Lower leg skin (tissue), 4 donors: ENCODE results near the gene PDE6B. TPM values are rescaled to one million over a fixed set of nuclear protein-coding genes. Genes with fewer than 3 reads are reported as not detected.

Experiments used
- DNase-seq, 2 donors: peaks; one replicate each; pipeline ENCODE4 v3.0.0-alpha.2; 2019; ENCODE audit warnings: low spot score in 2 of 2
- H3K4me3 ChIP-seq: fragments of 200-600 bp; sonication (generic); 2 replicates; pipeline ENCODE4 v1.5.1; 2017; ENCODE audit warnings: mild to moderate bottlenecking, low read depth; ENCODE audit not compliant: poor library complexity, severe bottlenecking
- POLR2A ChIP-seq, 2 donors: fragments of 450-650 bp; IDR thresholded peaks; one replicate each; pipeline ENCODE4 v1.6.1; 2016 to 2017; ENCODE audit warnings: antibody characterized with exemption in 2 of 2, mild to moderate bottlenecking in 1 of 2, moderate library complexity in 1 of 2
- WGBS, 2 donors: methylation state at CpG; one replicate each; pipeline ENCODE4 v1.1.5; 2018; 5-methylcytosine and 5-hydroxymethylcytosine counted together
- intact Hi-C: fragments of 100-400 bp; cut with DNase I; formaldehyde crosslinking; loops from one replicate; pipeline ENCODE4 v1.15.0; 2023; ENCODE audit warnings: low total_unique reads
- total RNA-seq, 4 donors: library from RNA; depleted of rRNA; stranded (reverse); fragments of >200 nt; gene quantifications; one replicate each; pipeline ENCODE4 v1.1.0, GENCODE V29; 2016
- TF ChIP-seq, protein P1 (sequence below), 3 donors: fragments of 450-650 bp; IDR thresholded peaks; one replicate each; pipeline ENCODE4 v1.5.1; 2016; ENCODE audit warnings: antibody characterized with exemption in 3 of 3, mild to moderate bottlenecking in 3 of 3, moderate library complexity in 2 of 3

PDE6B gene
- total RNA-seq, 4 donors from 2014 or later = 0.59 to 1.5 TPM; not detected in 2

DNA sequence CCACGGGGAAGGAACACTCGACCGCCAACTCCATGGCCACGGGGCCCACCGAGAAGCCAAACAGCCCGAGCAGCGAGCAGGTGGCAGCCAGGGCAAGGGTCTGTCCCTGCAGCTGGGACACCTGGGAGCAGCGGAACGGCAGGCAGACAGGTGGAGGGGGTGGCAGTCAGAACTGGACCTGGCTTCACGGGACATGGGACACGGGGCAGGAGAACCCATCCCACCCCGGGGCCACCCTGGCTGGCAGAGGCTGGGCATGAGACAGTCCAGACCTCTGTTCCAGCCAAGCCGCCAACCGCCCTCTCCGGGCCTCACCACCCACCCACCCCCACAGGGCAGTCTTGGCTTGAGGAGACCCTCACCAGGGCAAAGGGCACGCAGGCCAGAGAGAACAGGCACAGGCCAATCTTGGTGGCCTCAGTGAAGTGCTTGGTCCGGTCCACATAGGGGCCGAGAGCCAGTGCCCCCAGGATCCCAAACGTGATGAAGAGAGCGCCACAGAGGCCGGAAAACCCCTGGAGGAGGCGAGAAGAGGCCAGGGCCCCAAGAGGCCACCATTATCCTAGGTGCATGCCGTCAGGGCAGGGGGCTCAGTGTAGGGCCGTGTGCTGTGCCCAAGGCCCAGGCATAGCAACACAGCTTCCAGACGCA, 58.0 kb downstream of the PDE6B start:
- no peak for TF ChIP-seq POLR2A (IDR thresholded peaks at IDR 0.05)
- TF ChIP-seq, protein P1, sequence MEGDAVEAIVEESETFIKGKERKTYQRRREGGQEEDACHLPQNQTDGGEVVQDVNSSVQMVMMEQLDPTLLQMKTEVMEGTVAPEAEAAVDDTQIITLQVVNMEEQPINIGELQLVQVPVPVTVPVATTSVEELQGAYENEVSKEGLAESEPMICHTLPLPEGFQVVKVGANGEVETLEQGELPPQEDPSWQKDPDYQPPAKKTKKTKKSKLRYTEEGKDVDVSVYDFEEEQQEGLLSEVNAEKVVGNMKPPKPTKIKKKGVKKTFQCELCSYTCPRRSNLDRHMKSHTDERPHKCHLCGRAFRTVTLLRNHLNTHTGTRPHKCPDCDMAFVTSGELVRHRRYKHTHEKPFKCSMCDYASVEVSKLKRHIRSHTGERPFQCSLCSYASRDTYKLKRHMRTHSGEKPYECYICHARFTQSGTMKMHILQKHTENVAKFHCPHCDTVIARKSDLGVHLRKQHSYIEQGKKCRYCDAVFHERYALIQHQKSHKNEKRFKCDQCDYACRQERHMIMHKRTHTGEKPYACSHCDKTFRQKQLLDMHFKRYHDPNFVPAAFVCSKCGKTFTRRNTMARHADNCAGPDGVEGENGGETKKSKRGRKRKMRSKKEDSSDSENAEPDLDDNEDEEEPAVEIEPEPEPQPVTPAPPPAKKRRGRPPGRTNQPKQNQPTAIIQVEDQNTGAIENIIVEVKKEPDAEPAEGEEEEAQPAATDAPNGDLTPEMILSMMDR (IDR thresholded peaks at IDR 0.05) = no peak
- no peak for DNase-seq
- intact Hi-C loops = no loop called here
- 69 to 75% methylated on average over 17 to 22 of the region's 25 CpGs for WGBS, 2 donors
- no peak overlapping the region for H3K4me3 ChIP-seq

DNA sequence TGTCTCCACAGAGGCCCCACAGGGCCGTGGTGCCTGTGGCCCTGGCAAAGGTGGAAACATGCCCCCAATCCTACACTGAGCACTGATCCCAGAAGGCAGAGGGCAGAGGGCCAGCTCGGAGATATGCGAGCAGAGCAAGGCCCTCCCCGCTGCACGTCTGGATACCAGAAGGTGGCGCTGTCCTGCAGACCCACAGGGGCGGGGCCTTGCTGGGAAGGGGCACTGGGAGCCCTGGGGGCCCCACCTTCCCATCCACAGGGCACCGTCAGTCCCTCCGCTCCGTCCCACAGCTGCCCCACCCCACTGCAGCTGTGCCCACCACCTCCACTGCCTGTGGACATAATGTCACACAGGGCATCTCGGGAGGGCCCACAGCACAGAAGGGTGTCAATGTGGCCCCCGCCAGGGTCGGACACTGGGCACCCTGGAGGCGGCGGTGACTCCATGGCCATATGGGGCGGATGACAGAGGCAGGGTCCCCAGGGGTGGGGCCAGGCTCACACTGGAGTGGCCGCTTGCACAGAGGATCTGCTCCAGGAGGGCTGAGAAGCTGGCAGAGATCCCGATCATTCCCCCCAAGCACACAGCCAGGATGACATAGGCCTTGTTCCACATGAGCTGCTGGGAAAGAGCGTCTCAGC, 58.7 kb downstream of the PDE6B start:
- 42 to 45% methylated on average over 14 to 15 of the region's 19 CpGs for WGBS, 2 donors
- H3K4me3 ChIP-seq = no peak overlapping the region
- no peak for DNase-seq
- no peak for TF ChIP-seq POLR2A (IDR thresholded peaks at IDR 0.05)
- TF ChIP-seq, protein P1 (IDR thresholded peaks at IDR 0.05) = peak in 1 of 3 donors; percentile 28
- intact Hi-C loops = no loop called here

DNA sequence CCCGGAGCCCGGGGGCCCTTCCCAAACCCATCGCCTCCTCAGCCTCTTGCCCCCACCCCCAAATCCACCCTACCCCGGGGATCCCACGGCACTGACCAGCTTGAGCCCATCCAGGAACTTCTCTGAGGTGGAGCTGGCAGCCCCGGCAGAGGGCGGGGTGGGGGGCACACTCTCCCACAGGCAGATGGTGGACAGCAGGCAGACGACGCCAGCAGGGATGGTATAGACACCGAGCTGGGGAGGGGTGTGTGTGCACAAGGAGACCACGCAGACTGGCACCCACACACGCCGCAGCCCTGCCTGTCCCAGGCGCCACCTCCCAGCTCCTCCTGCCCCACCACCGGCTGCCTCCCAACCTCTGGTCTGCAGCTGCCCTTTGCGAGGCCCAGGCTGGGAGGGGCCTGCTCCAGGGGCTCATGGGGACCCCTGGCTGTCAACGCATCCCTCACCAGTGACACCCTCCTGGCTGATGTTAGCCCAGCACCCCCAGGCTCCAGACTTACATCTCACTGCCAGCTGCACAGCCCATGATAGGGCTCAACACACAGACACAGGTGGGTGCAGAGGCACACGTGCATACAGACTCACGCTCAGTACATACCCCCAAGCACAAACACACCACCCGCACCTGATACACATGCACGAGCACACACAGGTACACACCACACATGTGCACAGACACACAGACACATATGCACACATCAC, 59.4 kb downstream of the PDE6B start:
- H3K4me3 ChIP-seq = no peak overlapping the region
- TF ChIP-seq POLR2A (IDR thresholded peaks at IDR 0.05) = no peak
- TF ChIP-seq, protein P1 (IDR thresholded peaks at IDR 0.05) = no peak
- no peak for DNase-seq
- 78 to 80% methylated on average over 14 to 18 of the region's 21 CpGs for WGBS, 2 donors
- intact Hi-C loops = no loop called here

DNA sequence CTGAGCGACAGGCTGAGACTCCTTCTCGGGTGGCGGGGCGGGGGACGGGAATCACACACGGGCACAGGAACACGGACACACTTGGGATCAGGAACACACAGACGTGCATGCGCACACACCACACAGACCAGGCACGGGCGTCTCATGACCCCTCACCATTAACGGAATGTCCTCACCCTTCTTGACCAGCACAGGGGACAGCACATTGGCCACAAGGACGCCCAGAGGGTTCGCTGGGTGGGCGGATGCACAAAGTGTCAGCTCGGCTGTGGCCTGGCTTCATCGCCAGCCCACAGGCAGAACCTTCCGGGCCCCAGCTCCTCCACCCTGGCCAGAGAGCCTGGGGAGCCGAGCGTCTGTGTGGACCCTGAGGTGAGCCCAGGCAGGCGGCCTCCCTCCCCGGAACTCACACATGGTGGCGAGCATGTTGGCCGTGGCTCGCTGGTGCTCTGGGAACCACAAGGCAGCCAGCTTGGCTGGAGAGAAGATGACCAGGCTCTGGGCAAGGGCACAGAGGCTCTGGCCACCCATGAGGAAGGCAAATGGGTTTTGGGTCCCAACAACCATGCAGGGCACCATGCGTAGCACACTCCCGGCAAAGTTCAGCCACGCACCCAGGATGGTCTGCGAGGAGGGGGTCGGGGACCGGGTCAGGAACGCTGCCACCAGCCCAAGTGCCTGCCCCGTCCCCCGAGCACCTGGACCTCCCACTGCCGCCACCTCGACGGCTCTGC, 60.5 kb downstream of the PDE6B start:
- DNase-seq = no peak
- no peak overlapping the region for H3K4me3 ChIP-seq
- intact Hi-C loops = no loop called here
- TF ChIP-seq POLR2A (IDR thresholded peaks at IDR 0.05) = no peak
- TF ChIP-seq, protein P1 (IDR thresholded peaks at IDR 0.05) = no peak
- WGBS, 2 donors = 93 to 96% methylated on average over 26 to 34 of the region's 37 CpGs

DNA sequence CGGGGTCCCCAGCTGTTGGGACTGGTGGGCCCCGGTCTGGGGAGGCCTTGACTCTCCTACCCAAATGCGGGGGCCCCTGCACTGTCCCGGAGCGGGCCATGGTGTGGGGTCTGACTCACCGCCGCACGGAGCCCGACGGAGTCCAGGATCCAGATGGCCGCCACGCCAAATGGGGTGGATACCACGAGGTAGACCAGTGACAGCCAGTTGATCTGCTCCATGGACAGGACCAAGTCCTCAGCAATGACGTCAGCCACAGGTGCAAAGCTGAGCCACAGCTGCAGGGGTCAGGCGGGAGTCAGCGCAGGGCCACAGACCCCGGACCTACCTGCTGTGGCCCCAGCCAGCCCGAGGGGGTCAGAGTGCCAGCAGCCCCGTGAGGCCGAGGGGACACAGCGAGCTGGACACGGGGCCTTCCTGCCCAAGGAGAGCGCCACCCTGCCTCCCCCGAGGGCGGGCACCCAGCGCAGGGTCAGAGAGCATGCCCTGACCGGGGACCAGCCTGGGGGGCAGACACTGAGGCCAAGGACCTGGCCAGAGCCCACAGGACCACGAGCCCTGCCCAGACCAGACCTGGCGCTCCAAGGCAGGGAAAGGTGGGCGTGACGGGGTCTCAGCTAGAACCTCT, 61.2 kb downstream of the PDE6B start:
- no peak for DNase-seq
- 93 to 96% methylated on average over 22 to 29 of the region's 31 CpGs for WGBS, 2 donors
- intact Hi-C loops = no loop called here
- H3K4me3 ChIP-seq = no peak overlapping the region
- TF ChIP-seq POLR2A (IDR thresholded peaks at IDR 0.05) = no peak
- TF ChIP-seq, protein P1 (IDR thresholded peaks at IDR 0.05) = no peak
